ENCODE results near the gene KNDC1. TPM values are rescaled to one million over a fixed set of nuclear protein-coding genes. Genes with fewer than 3 reads are reported as not detected.

Gene KNDC1
- polyA plus RNA-seq, 3 donors = 0.13 to 0.34 (median 0.28) TPM

DNA sequence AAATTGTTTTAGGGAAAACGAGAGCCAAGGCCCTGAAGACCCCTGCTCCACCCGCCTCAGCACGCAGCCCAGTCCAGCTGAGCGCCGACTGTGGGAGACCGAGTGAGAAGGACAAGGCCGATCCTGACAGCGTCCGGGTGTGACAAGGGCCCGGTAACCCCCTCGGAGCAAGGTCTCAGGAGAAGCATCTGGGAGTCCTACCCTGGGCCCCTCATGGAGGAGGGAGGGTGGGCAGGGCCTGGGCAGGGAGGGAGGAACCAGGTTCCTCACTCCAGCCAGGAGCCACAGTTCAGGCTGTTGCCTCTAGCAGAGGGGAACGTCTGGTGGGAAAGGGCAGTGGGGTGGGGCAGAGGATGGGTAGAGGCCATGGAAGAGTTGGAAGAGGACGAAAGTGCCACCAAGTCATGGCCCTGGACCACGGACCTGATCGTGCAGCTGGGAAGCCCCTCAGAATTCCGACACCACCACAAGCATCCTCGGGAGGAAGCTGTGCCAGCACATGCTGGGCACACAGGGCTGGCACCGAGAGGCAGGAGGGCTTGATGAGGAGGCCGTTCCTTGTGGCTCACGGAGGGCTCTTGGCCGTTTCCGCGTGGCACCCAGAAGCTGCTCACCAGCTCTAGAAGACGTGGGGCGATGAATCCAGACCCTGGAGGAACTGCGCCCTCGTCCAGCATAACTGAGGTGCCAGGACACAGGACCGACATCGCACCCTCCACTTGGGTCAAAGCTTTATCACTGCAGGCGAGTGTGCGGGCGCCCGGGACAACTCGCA, 2.2 kb upstream of the KNDC1 start:
- no peak overlapping the region for H3K27ac ChIP-seq (ENCODE audit: low read depth, low read length)
- WGBS, 3 donors = 66 to 73% (median 72%) methylated on average over 34 of the region's 34 CpGs

DNA sequence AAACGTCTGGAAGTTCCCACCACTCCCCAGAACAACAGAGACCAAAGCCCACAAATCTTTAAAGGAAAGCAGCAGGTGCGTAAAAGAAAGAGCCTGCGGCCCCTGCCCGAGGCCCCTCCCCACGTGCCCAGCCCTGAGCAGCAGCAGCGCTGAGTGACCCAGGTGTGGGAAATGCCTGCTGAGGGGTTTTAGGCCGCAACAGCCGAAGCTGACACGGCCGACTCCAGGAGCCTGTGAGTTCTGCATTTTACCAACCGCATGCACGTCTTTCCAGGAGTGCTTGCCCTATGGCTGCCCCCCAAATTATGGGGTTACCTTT, 1.6 kb upstream of the KNDC1 start:
- 43 to 71% (median 56%) methylated on average over 12 of the region's 12 CpGs for WGBS, 3 donors
- H3K27ac ChIP-seq (ENCODE audit: low read depth, low read length) = no peak overlapping the region

DNA sequence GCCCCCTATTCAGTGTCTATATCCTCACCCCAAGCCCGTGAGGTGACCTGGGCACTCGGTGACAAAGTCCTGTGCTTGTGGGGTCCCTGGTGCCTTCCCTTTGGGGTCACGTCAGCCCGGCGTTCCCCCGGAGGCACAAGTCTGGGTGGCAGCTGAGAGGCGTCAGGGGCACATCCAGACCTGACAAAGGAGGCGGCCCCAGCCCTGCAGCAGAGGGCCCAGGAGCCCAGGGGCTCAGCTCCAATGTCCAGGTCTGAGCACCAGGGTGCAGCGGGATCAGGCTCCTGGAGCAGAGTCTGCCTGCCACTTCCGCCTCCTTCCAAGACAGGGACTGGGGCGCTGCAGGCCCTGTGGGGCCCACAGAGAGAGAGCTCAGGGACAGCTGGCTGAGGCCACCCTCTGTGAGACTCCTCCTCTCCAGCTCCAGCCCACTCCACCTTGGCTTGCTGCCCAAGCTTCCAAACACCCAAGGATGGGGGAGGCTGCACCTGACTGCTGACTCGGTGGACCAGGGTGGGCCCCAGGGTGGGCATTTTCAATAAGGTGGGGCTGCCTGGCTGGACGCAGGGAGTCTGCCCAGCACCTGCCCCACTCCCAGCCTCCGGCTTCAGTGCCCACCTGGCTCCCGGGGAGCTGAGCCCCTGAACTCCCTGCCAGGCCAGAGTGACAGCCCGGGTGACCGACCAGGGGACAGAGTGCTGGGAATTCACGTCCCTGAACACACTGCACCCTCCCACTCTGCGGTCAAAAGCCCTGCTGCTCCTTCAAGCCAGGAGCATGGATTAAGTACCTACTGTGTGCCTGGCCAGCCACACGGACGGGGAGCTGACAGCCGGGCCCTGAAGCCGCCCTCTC, 1.0 kb upstream of the KNDC1 start:
- 44 to 61% (median 53%) methylated on average over 22 to 23 of the region's 23 CpGs for WGBS, 3 donors
- no peak overlapping the region for H3K27ac ChIP-seq (ENCODE audit: low read depth, low read length)

DNA sequence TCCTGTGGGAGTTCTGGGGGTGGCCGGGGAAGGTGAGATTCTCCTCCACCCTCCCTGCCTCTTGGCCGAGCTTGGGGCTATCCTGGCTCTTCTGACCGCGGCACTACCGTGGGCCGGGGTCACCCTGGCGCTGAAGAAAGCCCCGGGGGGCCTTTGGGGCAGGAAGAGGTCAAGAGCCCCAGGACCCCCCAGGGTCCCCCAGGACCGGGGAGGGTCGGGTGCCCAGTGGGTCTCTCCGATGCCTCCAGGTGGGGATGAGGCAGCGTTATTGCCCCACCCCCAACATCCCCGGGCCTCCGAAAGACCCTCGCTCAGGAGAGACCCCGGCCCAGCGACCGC, 439 bp upstream of the KNDC1 start:
- 4 to 10% (median 5%) methylated on average over 14 to 18 of the region's 18 CpGs for WGBS, 3 donors
- H3K27ac ChIP-seq (ENCODE audit: low read depth, low read length) = no peak overlapping the region

DNA sequence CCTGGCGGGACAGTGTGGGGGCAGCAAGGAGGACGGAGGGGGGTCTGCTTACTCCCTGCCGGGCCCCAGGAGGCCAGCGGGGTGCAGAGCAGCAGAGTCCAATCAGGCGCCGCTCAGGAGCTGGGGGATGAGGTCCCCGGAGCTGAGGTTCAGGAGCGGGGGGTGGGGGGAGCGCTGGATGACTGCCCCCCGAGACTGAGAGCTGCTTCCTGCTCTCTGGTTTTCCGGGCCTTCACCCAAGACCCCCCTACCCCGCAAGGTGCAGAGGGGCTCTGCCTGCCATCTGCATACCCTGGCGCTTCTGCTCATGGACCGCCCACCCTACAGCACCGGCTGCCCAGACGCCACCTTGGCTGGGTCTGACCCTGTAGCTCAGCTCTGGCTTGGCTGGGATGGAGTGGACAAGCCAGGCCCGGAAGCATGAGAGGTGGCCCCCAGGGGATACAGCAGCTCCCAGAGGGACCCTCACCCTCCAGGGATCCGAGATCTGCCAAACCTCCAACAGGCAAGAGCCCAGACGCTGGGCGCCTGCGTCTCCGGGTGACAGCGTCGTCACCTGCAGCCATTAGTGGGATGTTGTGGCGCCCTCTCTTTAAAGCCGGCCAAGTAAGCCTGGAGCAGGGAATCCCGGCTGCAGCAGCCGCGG, 930 bp downstream of the KNDC1 start:
- WGBS, 3 donors = 4 to 6% (median 5%) methylated on average over 28 to 29 of the region's 29 CpGs
- H3K27ac ChIP-seq (ENCODE audit: low read depth, low read length) = no peak overlapping the region

DNA sequence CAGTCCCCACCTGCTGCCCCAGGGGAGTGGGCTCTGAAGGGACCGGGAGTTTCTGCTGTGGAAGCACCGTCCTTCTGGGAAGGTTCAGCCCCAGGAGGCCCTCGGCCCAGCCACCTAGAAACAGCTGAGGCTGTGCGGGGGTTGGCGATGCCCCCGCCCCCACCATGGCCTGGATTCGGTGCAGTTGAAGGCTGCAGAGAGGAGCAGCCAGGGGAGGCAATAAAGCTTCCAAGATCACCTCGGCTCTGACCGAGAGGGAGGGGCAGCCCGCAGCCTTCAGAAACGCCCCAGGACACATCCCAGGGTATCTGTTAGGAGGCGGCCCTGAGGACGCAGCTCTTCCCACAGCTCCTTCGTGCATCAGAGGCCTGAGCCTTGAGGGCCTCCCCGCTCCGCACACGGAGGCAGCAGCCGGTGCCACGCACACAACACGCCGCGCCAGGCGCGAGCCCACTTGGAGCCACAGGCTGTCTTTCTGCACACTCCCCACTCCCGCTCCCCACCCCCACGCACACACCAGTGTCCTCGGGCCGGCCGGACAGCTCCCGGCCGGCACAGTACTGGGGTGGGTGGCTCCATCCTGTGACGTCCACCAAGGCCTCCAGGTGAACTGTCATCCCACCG, 1.6 kb downstream of the KNDC1 start:
- WGBS, 3 donors = 35 to 52% (median 45%) methylated on average over 32 to 33 of the region's 33 CpGs
- H3K27ac ChIP-seq (ENCODE audit: low read depth, low read length) = no peak overlapping the region

DNA sequence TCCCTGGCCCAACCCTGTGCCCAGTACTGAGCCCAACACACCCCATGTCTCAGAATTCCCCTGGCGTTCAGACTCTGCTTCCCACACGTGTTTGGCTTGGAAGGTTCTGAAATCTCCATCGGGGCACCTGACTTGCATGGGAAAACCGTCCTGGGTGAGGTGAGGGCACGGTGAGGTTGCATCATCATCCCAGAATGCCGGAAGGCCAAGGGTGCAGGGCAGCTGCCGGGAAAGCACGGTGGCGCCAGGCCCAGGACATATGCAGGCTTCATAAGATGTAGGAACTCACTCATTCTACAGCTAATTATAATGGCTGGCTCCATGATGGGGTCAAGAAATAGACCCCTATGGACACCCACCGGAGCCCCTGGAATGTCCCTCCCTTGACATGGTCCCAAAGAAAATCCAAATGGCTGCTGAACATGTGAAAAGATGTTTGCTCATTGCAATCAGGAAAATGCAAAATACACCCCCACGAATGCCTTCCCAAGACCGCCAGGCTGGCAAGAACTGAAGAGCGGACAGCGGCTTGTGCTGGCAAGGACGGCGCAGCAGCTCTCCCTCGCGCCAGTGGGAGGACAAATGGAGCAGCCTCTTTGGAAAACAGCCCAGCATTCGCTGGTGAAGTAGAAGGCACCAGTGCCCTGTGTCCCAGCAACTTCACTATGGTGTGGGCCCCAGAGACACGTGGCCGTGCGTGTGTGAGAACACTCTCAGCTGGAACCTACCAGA, 2.3 kb downstream of the KNDC1 start:
- WGBS, 3 donors = 75 to 76% (median 76%) methylated on average over 22 of the region's 22 CpGs
- no peak overlapping the region for H3K27ac ChIP-seq (ENCODE audit: low read depth, low read length)

DNA sequence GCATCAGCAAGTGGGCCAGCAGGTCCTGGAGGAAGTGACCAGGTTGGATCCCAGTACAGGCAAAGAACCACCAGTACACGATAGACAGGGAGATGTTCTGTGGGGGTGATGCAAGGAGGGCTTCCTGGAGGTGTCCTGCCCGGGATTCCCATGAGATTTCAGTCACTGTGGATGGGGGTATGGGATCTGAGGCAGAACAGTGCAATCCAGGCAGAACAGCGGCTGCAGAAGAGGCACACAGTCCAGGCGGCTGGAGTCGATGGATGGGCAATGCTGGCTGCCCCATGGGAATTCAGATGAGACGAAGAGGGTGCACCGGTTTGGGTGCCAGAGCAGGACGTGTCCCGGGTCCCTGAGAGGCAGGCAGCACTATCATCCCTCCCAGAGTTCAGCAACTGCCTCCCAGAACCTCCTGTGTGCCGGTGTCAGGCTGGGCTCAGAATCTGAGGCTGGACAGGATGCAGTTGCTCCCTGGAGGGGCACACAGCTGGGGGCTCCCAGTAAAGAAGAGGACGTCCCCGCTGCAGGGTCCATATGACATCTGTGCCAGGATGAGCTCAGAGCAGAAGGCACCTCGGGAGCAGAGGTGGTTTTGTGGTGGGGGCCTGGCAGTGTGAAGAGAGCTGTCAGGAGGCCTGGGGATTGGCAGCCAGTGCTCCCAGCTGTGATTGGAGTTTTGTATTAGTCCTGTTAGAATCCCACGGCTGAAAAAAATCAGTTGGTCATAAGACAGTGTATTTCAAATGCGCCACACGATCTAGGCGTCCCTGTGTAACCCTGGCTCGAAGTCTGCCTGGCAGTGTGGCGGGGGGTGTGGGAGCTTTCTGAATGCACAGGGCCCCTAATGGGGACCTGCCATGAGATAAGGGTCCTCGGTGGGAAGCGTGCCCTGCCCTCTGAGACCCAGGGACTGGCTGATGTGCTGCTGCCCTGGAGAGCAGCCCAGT, 3.2 kb downstream of the KNDC1 start:
- WGBS, 3 donors = 63 to 75% (median 69%) methylated on average over 21 of the region's 21 CpGs
- no peak overlapping the region for H3K27ac ChIP-seq (ENCODE audit: low read depth, low read length)

DNA sequence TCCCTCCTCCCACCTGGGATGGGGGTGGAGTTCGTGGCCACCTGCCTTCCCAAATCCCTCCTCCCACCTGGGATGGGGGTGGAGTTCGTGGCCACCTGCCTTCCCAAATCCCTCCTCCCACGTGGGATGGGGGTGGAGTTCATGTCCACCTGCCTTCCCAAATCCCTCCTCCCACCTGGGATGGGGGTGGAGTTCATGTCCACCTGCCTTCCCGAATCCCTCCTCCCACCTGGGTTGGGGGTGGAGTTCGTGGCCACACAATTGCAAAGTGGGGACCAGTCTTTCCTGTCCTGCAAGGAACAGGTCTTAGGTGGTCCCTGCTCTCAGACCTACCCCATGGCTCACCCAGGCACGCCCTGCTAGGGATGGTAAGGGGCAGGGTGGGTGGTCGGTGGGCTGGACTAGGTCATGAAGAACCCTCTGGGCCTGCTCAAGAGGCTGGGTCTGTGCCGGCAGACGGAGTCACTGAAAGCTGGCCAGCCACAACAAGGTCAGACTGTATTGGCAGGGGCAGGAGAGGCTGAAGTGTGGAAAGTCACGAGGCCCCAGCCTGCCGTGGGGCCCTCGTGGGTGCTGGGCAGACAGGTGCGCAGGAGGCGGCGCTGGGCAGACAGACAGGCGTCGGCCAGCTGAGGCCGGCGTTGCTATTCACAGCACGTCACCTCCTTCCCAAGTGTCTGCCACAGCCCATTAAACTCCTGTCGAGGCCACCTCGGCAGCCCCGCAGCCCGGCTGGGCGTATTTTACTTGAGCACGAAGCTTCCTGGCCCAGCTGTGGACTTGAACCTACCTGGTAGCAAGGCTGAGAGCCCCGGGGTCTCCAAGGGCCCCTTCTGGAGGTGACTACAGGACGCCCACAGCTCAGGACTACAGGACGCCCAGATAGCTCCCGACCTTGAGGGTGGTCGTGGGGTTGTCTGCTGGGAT, 4.1 kb downstream of the KNDC1 start:
- WGBS, 3 donors = 58 to 81% (median 74%) methylated on average over 31 of the region's 31 CpGs
- no peak overlapping the region for H3K27ac ChIP-seq (ENCODE audit: low read depth, low read length)

DNA sequence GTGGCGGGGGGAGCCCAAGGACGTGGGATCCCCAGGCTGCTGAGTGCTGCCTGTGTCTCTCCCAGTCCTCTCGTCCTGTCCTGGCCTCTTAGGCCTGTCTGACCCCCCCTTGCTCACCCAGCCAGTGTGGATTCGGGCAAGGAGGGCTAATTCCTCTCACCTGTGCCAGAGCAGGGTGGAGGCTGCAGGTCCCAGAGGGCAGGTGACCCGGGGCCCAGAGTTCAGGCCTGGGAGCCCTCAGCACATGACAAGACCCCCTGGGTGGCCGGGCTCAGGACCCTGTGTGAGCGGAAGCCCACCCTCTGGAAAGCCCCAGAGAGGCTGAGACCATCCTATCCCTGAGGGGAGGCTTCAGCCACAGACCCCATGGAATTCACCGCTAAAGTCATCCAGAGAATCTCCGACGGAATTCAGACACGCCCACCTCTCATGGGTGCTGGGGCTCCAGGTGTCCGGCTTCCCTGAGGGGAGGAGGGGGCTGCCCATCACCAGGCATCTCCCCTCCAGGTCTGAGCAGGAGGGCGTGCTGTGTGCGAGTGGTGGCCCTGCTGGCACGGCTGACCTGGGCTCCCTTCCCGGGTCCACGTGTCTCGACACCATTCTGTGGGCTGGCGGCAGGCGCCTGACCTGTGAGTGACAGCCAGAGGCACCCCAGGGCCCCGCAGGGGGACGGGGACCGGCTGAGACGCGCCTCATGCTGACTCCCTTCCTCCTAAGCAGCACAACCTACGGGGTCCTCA, 5.0 kb downstream of the KNDC1 start:
- no peak overlapping the region for H3K27ac ChIP-seq (ENCODE audit: low read depth, low read length)
- WGBS, 3 donors = 55 to 85% (median 78%) methylated on average over 24 to 26 of the region's 26 CpGs

DNA sequence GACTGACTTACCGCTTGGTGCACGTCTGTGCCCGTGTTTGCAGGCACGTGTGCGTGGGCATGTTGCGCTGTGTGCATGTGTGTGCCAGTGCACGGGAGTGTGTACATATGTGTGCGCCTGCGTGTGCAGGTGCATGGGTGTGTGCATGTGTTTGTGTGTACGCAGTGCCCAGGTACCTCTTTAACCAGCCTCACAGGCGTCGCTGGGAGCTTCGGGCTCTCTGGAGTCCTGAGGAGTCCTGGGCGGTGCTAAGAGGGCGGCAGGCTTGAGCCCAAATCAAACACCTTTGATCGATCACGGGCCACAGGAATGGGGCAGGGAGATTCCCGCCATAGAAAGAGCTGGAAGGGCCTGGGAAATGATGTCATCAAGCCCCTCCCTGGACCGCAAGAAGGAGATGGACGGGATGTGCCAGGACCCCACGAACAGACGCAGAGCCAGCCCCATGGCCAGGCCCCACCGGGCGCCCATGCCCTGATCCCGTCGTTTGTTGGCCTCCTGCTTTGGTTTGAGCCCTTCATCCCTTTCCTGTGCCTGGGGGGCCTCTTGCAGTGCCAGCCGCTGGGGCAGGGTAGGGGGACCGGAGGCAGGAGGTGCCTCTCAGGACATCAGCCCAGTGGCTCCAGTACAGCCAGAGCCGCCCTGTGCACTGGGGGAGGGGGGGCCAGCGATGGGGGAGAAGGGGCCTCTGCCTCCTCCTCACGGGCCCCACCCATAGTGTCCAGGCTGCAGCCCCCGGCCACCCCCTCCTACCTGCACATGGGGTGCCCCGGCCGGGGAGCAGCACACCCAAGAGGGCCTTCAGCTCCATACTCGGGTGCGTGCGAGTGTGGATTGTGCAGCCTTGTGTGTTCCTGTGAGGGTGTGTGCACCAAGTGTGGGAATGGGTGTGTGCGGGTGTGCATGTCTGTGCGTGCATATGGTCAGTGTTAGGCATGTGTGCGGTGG, 5.8 kb downstream of the KNDC1 start:
- 73 to 91% (median 85%) methylated on average over 35 to 40 of the region's 40 CpGs for WGBS, 3 donors
- no peak overlapping the region for H3K27ac ChIP-seq (ENCODE audit: low read depth, low read length)

DNA sequence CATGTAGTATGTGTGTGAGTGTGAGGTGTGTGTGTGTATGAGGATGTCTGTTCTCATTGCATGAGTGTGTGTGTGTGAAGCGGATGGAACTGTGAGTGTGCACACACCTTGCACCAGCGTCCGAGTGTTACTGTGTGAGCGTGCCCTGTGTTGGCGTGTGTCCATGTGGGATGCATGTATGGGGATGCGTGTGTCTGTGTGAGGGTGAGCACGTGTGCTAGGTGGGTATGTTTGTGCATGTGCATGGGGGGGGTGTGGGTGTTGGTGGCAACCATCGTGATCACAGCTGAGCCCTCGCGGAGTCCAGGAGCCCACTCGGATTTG, 6.4 kb downstream of the KNDC1 start:
- no peak overlapping the region for H3K27ac ChIP-seq (ENCODE audit: low read depth, low read length)
- WGBS, 3 donors = 84 to 90% (median 88%) methylated on average over 11 of the region's 11 CpGs

DNA sequence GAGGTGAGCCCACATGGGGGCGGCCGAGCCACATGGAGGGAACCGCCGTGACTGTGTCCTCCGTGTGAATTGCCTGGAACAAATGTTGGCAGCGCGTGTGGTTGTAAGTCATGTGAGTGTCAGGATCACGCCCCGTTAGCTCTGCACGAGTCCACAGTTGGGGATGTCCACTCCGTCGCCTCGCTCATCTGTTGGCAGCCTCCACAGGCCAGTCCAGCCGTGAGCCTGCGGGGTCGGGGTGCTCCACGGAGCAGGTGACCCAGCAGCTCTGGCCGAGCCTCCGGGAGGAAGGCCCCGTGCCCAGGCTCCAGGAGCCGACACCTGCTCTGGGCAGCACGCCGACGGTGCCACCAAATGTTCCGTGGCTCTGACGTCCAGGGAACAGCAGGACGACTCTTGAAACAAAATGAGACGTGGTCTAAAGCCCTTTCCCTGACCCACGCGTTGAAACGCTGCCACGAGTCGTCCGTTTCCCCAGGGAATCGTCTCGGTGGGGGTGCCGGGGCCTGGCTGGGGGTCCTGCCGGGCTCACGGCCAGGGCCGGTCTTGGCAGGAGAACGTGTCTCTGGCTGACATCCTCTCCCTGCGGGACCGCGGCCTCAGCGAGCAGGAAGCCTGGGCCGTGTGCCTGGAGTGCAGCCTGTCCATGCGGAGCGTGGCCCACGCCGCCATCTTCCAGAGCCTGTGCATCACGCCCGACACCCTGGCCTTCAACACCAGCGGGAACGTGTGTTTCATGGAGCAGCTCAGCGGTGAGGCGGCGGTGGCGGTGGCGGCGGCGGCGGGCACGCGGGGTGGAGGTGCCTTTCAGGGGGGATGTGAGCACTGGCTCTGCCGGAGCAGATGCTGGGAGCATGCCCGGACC, 7.0 kb downstream of the KNDC1 start:
- H3K27ac ChIP-seq (ENCODE audit: low read depth, low read length) = no peak overlapping the region
- 62 to 83% (median 76%) methylated on average over 66 of the region's 66 CpGs for WGBS, 3 donors

All from adipose tissue (tissue), 3 donors.